Left lung (tissue), 10 donors: ENCODE data around the gene EVL. TPM values are rescaled to one million over a fixed set of nuclear protein-coding genes. Genes with fewer than 3 reads are reported as not detected.

ENCODE experiments used
- ATAC-seq: fragments of 200-7000 bp; cut with Tn5 transposase; one replicate; pipeline ENCODE4 v1.9.1; 2020; ENCODE audit warnings: moderate library complexity
- DNase-seq, 4 donors: peaks; one replicate each; pipeline ENCODE4 v3.0.0-alpha.2; 2013 to 2020
- H3K27ac ChIP-seq, 2 donors: fragments of 200-600 bp; sonication (generic) in 1 of 2; one replicate each; pipeline versions ENCODE4 v1.5.0 to v1.8.0; 2020 to 2021
- H3K27me3 ChIP-seq, 2 donors: fragments of 200-600 bp; sonication (generic) in 1 of 2; one replicate each; pipeline versions ENCODE4 v1.5.0 to v1.8.0; 2020 to 2021
- H3K36me3 ChIP-seq, 2 donors: fragments of 200-600 bp; sonication (generic) in 1 of 2; one replicate each; pipeline versions ENCODE4 v1.5.0 to v1.8.0; 2020 to 2021
- H3K4me1 ChIP-seq, 2 donors: fragments of 200-600 bp; one replicate each; pipeline ENCODE4 v1.8.0; 2021
- H3K4me3 ChIP-seq, 2 donors: fragments of 200-600 bp; sonication (generic) in 1 of 2; one replicate each; pipeline versions ENCODE4 v1.5.0 to v1.8.0; 2020 to 2021; ENCODE audit warnings: mild to moderate bottlenecking in 1 of 2
- H3K9me3 ChIP-seq, 2 donors: fragments of 200-600 bp; sonication (generic) in 1 of 2; one replicate each; pipeline versions ENCODE4 v1.5.0 to v1.8.0; 2020 to 2021
- intact Hi-C, 2 donors: fragments of 100-400 bp; cut with DNase I; formaldehyde crosslinking; loops; one replicate each; pipeline versions ENCODE4 v1.11.2 to v1.14.2; 2022
- polyA plus RNA-seq, 6 donors: library from polyadenylated mRNA; unstranded; fragments of 120-200 nt; gene quantifications; one replicate each; pipeline ENCODE4 v1.2.1, GENCODE V29; 2013; ENCODE audit not compliant: insufficient read length in 6 of 6
- total RNA-seq, 2 donors: library from RNA; stranded (reverse); fragmentation: NEBNext Ultra II Directional; extraction: Animal tissue kit (Norgen Biotek cat#: 25700); gene quantifications; one replicate each; pipeline ENCODE4 v1.2.1, GENCODE V29; 2021
- TF ChIP-seq, protein P1 (sequence below), 2 donors: fragments of 200-600 bp; sonication (generic) in 1 of 2; IDR thresholded peaks; one replicate each; pipeline versions ENCODE4 v1.5.0 to v1.8.0; 2021; ENCODE audit warnings: antibody characterized with exemption in 2 of 2
- donor health status: DM: no; HTN: yes; CAD: no.
- donor health status: DM: no; HTN: no; CAD: no.

The EVL gene
- total and polyA plus RNA-seq, 8 donors = 60.2 to 264 (median 197) TPM

DNA sequence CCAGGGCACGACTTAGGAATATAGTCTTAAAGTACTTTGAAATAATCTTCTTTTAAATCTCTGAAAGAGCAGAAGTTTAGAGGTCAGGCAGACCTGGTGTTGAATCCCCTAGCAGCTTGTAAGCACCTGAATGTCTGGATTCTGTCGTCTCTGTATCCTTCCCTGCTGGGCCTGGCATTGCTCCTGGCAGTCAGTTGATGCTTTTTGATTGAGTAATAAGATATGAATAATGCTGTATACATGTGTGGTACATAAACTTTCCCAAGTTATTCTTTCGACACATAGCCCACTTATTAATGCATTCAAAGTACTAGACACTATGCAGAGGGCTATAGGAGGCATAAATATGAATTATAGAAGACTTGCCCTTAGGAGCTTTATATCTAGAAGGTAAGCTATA, 31.4 kb downstream of the EVL start:
- DNase-seq (no peak), ATAC-seq (no peak)
- intact Hi-C loops = no loop called here
- no peaks in the 10 kb centered on the region for H3K4me1 ChIP-seq
- no peaks in the 10 kb centered on the region for H3K27me3 ChIP-seq
- H3K27ac ChIP-seq = no peak overlapping the region
- H3K4me3 ChIP-seq = no peak overlapping the region
- no peaks in the 10 kb centered on the region for H3K9me3 ChIP-seq
- TF ChIP-seq, protein P1, sequence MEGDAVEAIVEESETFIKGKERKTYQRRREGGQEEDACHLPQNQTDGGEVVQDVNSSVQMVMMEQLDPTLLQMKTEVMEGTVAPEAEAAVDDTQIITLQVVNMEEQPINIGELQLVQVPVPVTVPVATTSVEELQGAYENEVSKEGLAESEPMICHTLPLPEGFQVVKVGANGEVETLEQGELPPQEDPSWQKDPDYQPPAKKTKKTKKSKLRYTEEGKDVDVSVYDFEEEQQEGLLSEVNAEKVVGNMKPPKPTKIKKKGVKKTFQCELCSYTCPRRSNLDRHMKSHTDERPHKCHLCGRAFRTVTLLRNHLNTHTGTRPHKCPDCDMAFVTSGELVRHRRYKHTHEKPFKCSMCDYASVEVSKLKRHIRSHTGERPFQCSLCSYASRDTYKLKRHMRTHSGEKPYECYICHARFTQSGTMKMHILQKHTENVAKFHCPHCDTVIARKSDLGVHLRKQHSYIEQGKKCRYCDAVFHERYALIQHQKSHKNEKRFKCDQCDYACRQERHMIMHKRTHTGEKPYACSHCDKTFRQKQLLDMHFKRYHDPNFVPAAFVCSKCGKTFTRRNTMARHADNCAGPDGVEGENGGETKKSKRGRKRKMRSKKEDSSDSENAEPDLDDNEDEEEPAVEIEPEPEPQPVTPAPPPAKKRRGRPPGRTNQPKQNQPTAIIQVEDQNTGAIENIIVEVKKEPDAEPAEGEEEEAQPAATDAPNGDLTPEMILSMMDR (IDR thresholded peaks at IDR 0.05) = no peak
- H3K36me3 ChIP-seq = peaks cover 0 to 20% of the 10 kb centered on the region in 2 donors

DNA sequence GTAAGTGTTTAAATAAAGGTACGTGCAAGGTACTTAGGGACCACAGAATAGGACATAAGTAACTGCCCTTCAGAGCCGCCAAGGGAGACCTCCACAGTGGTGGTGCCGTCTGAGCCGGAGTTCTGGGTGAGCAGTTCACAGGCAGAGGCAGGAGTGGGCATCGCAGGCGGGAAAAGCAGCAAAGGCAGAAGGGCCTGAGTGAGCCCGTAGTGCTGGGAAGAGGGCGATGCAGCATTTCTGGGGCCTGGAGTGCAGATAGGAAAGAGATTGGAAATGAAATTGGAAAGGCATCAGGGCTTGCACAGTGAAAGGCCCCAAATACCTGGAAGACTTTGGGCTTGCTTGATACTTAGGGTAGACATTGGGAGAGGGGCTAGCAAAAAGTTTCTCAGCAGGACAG, 32.9 kb downstream of the EVL start:
- Histone ChIP-seq H3K9me3 (no peaks in the 10 kb centered on the region), H3K4me1 (peaks cover 3 to 9% of the 10 kb centered on the region in 2 donors), H3K4me3 (no peak overlapping the region), H3K36me3 (peaks cover 0 to 16% of the 10 kb centered on the region in 2 donors), H3K27ac (no peak overlapping the region), H3K27me3 (no peaks in the 10 kb centered on the region)
- no peak for ATAC-seq
- peak in 1 of 4 donors; percentile 14 for DNase-seq
- TF ChIP-seq, protein P1 (IDR thresholded peaks at IDR 0.05) = no peak
- intact Hi-C loops = no loop called here

GRCh38 chr14:100100032-100100703, 34.9 kb downstream of the EVL start:
- Histone ChIP-seq H3K4me3 (no peak overlapping the region), H3K9me3 (no peaks in the 10 kb centered on the region), H3K36me3 (peaks cover 0 to 16% of the 10 kb centered on the region in 2 donors), H3K27me3 (no peaks in the 10 kb centered on the region), H3K27ac (no peak overlapping the region), H3K4me1 (peaks cover 8 to 29% of the 10 kb centered on the region in 2 donors)
- ATAC-seq (no peak), DNase-seq (peak in 1 of 4 donors; percentile 1)
- TF ChIP-seq, protein P1 (IDR thresholded peaks at IDR 0.05) = no peak
- intact Hi-C loops = no loop called here

- H3K27me3 ChIP-seq = no peaks in the 10 kb centered on the region
- H3K27ac ChIP-seq = peak overlapping the region in 1 of 2 donors; percentile 49
- H3K9me3 ChIP-seq = no peaks in the 10 kb centered on the region
- H3K36me3 ChIP-seq = peaks cover 0 to 14% of the 10 kb centered on the region in 2 donors
- DNase-seq (peak in 1 of 4 donors; percentile 1), ATAC-seq (no peak)
- intact Hi-C loops = no loop called here
- H3K4me1 ChIP-seq = peaks cover 8 to 50% of the 10 kb centered on the region in 2 donors
- TF ChIP-seq, protein P1 (IDR thresholded peaks at IDR 0.05) = no peak
- no peak overlapping the region for H3K4me3 ChIP-seq
Observed at GRCh38 chr14:100102156-100102785, 37.0 kb downstream of the EVL start.

DNA sequence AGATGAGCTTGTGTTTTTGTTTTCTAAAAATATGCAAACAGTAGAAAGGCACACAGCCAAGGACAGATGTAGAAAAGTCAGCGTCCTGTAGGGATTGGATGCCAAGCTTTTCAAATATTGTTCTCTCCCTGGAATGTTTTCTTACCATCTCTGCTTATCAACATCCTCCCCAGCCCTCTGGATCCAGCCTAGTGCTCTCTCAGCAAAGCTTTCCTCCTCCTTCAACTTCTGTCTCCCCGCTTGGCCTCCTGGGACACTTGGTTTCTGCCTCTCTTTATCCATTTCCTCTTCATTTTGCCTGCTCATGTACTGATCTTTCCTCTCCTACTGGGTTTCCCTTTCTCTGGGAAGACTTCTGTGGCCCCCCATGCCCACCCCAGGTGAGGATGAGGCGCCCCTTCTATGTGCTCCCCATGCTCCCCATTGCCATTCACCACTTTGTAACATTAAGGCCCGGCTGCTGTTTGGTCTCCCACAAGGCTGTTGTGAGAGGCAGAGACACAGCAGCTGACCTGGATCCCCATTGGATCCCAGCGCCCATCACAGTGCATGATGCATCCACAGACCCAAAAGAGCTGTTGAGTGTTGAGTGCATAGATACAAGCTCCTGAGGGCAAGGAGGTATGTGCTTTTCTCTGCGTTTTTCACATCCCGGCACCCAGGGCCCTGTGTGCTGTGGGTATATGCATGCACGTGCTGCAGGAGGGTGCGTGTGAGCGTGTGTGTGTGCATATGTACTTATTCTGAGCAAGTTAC, 38.2 kb downstream of the EVL start:
- peaks cover 0 to 3% of the 10 kb centered on the region in 2 donors for H3K36me3 ChIP-seq
- intact Hi-C loops = no loop called here
- DNase-seq = peak in 1 of 4 donors; percentile 27

More for the DNA sequence above, 38.2 kb downstream of the EVL start:
- H3K27me3 ChIP-seq = no peaks in the 10 kb centered on the region
- peaks cover 14 to 62% of the 10 kb centered on the region in 2 donors for H3K4me1 ChIP-seq
- peak overlapping the region; percentile 29 to 49 for H3K27ac ChIP-seq
- no peak for ATAC-seq
- H3K9me3 ChIP-seq = no peaks in the 10 kb centered on the region
- TF ChIP-seq, protein P1 (IDR thresholded peaks at IDR 0.05) = no peak
- H3K4me3 ChIP-seq = no peak overlapping the region
